A673 (cell line): ENCODE data around the gene SLC52A1. TPM values are rescaled to one million over a fixed set of nuclear protein-coding genes. Genes with fewer than 3 reads are reported as not detected.

Experiments used
- BruUV-seq: library from RNA; stranded (reverse); fragments of 400-500 nt; replicated peaks from 2 replicates; lab custom pipeline; 2021; lab: Mats Ljungman, UMichigan
- CTCF ChIA-PET: fragments of 300-600 bp; sonication (Branson Sonifier 250); formaldehyde crosslinking; loops from one replicate; lab custom pipeline; 2022; ENCODE audit warnings: antibody characterized with exemption; lab: Charles Lee
- POLR2A ChIA-PET: fragments of 300-600 bp; sonication (Branson Sonifier 250); formaldehyde crosslinking; loops from one replicate; lab custom pipeline; 2022; ENCODE audit warnings: antibody characterized with exemption; ENCODE audit not compliant: low non-redundant PET; lab: Charles Lee
- DNase-seq: peaks from one replicate; pipeline ENCODE4 v3.0.0-alpha.2; 2015; ENCODE audit warnings: low spot score
- H3K27ac ChIP-seq: fragments of 200-600 bp; sonication (generic); 2 replicates; pipeline ENCODE4 v1.5.1; 2016; ENCODE audit warnings: mixed run types, low read depth, mild to moderate bottlenecking, mixed read lengths, antibody characterized with exemption, low read length; ENCODE audit not compliant: poor library complexity, severe bottlenecking
- H3K27me3 ChIP-seq: fragments of 200-600 bp; sonication (generic); replicated peaks from 2 replicates; pipeline ENCODE4 v1.6.1; 2017; ENCODE audit warnings: mixed run types, low read depth, mild to moderate bottlenecking, mixed read lengths, antibody characterized with exemption, low read length; ENCODE audit not compliant: insufficient read depth, poor library complexity
- H3K36me3 ChIP-seq: fragments of 200-600 bp; sonication (generic); 2 replicates; pipeline ENCODE4 v1.6.1; 2016; ENCODE audit warnings: mixed run types, mild to moderate bottlenecking, mixed read lengths, antibody characterized with exemption, low read length; ENCODE audit not compliant: insufficient read depth, poor library complexity, severe bottlenecking
- H3K4me1 ChIP-seq: fragments of 200-600 bp; sonication (generic); 2 replicates; pipeline ENCODE4 v1.6.1; 2017; ENCODE audit warnings: mixed run types, mild to moderate bottlenecking, mixed read lengths, antibody characterized with exemption, low read length; ENCODE audit not compliant: insufficient read depth, poor library complexity, severe bottlenecking
- H3K4me3 ChIP-seq: fragments of 200-600 bp; sonication (generic); 2 replicates; pipeline ENCODE4 v1.5.1; 2016; ENCODE audit warnings: low read depth, mixed run types, mild to moderate bottlenecking, mixed read lengths, low read length; ENCODE audit not compliant: poor library complexity, severe bottlenecking
- H3K9me3 ChIP-seq: fragments of 200-600 bp; sonication (generic); 2 replicates; pipeline ENCODE4 v1.6.1; 2016; ENCODE audit warnings: mixed run types, low read depth, mild to moderate bottlenecking, mixed read lengths, antibody characterized with exemption, low read length; ENCODE audit not compliant: poor library complexity, severe bottlenecking
- CTCF ChIP-seq: fragments of 300-800, 200-600 bp; sonication (generic); conservative IDR thresholded peaks from 2 replicates; pipeline ENCODE4 v1.5.1; 2017; ENCODE audit warnings: low read depth, mild to moderate bottlenecking, antibody characterized with exemption, low read length, moderate library complexity, mixed read lengths
- EZH2 ChIP-seq: fragments of 200-600 bp; sonication (generic); IDR thresholded peaks from 2 replicates; pipeline ENCODE4 v1.6.1; 2017; ENCODE audit warnings: borderline replicate concordance, low read depth, mild to moderate bottlenecking, mixed read lengths, antibody characterized with exemption, low read length; ENCODE audit not compliant: poor library complexity, severe bottlenecking
- intact Hi-C: fragments of 100-400 bp; cut with micrococcal nuclease; formaldehyde crosslinking; loops from one replicate; pipeline ENCODE4 v1.10.0; 2022; ENCODE audit not compliant: unreplicated experiment
- total RNA-seq: library from RNA; stranded (reverse); gene quantifications from 2 replicates; pipeline ENCODE4 v1.2.3, GENCODE V29; 2021

The SLC52A1 gene
- total RNA-seq, 1 experiment from 2014 or later: not detected

GRCh38 chr17:5022171-5022711 lies 13.0 kb downstream of the SLC52A1 start:
- no peak for DNase-seq
- TF ChIP-seq EZH2 (no peak), CTCF (no peak)
- Histone ChIP-seq H3K27me3 (no peaks in the 10 kb centered on the region), H3K36me3 (peaks cover 11% of the 10 kb centered on the region), H3K4me3 (no peak overlapping the region), H3K9me3 (no peaks in the 10 kb centered on the region), H3K27ac (no peak overlapping the region), H3K4me1 (no peaks in the 10 kb centered on the region)
- intact Hi-C loops: no loop called here
- BruUV-seq: no TSS peak
- POLR2A ChIA-PET: no interaction called here
- CTCF ChIA-PET: no interaction called here

GRCh38 chr17:5020502-5021023 lies 14.7 kb downstream of the SLC52A1 start:
- peaks cover 11% of the 10 kb centered on the region for H3K36me3 ChIP-seq
- no TSS peak for BruUV-seq
- POLR2A ChIA-PET: no interaction called here

GRCh38 chr17:5019475-5019956 lies 15.7 kb downstream of the SLC52A1 start:
- ChIA-PET POLR2A (no interaction called here), CTCF (no interaction called here)
- intact Hi-C loops: no loop called here
- peaks cover 15% of the 10 kb centered on the region for H3K36me3 ChIP-seq
- no peak overlapping the region for H3K27ac ChIP-seq
- TF ChIP-seq CTCF (peak; percentile 36; the same call in 1 of the 2 replicates), EZH2 (no peak)
- H3K27me3 ChIP-seq: no peaks in the 10 kb centered on the region
- no peak overlapping the region for H3K4me3 ChIP-seq
- no peaks in the 10 kb centered on the region for H3K9me3 ChIP-seq
- H3K4me1 ChIP-seq: no peaks in the 10 kb centered on the region
- peak; percentile 38 for DNase-seq
- no TSS peak for BruUV-seq

More at GRCh38 chr17:5020502-5021023, 14.7 kb downstream of the SLC52A1 start:
- CTCF ChIA-PET: interaction anchor here (0.6 kb wide), 1 partner anchor 22 kb away, joined by 3 read pairs; no protein-coding TSS in a partner anchor
- no peak for TF ChIP-seq CTCF
- TF ChIP-seq EZH2: no peak
- Histone ChIP-seq H3K9me3 (no peaks in the 10 kb centered on the region), H3K4me3 (no peak overlapping the region), H3K4me1 (no peaks in the 10 kb centered on the region), H3K27ac (no peak overlapping the region), H3K27me3 (no peaks in the 10 kb centered on the region)
- intact Hi-C loops: no loop called here
- no peak for DNase-seq
